HG03139 (cell line): Measurements from ENCODE around the gene NEU4.
"Not testable (repeated sequence)": the region's sequence is repeated elsewhere in the genome, so short reads cannot be mapped to it uniquely, and the experiment has no call there.

ENCODE experiments used
- ATAC-seq: cut with Tn5 transposase; IDR thresholded peaks from one replicate; pipeline ENCODE4 v1.9.1; 2021; ENCODE audit not compliant: unreplicated experiment

The NEU4 gene, protein sequence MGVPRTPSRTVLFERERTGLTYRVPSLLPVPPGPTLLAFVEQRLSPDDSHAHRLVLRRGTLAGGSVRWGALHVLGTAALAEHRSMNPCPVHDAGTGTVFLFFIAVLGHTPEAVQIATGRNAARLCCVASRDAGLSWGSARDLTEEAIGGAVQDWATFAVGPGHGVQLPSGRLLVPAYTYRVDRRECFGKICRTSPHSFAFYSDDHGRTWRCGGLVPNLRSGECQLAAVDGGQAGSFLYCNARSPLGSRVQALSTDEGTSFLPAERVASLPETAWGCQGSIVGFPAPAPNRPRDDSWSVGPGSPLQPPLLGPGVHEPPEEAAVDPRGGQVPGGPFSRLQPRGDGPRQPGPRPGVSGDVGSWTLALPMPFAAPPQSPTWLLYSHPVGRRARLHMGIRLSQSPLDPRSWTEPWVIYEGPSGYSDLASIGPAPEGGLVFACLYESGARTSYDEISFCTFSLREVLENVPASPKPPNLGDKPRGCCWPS

DNA sequence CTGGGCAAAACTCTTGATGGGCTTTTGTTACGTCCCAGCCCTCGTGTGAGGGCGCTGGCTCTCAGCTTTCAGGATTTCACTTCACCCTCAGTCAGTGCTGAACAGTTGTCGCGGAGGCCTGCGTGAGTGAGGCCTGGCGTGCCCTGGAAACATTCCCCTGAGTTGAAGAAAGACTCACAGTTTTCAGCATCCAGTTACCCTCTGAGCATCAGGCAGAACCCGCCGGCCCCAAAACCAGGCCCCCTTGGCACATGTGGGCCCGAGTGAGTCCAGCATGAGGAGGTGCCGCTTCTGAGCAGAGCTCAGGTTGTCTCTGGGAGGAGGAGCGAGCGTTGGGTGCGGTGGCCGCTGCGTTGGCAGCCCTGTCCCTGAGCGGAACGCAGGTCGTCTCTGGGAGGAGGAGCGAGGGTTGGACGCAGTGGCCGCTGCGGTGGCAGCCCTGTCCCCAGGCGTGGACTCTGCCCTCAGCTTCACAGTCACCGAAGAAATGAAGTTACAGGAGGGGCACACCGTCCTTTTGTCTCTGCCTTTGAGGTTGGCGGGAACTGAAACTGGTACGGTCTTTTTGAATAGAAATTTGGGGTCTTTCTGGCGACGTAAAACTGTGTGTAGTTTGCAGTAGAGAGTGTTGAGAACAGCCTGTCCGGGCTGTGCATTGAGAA is at the start of gene NEU4:
Gene NEU4 (plus strand): TSS at position 473 of the 662 bp plus-strand sequence. CDS start 5,292 bp downstream, outside the sequence.
- no peak for ATAC-seq

DNA sequence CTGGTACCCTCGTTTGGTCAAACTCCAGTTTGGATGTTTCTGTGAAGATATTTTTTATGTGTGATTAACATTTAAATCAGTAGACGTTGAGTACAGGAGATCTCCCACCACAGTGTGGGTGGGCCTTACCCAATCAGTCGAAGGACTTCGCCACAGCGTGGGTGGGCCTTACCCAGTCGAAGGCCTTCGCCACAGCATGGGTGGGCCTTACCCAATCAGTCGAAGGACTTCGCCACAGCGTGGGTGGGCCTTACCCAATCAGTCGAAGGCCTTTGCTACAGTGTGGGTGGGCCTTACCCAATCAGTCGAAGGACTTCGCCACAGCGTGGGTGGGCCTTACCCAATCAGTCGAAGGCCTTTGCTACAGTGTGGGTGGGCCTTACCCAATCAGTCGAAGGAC is 49.1 kb upstream of the NEU4 start:
- ATAC-seq = not testable (repeated sequence)

DNA sequence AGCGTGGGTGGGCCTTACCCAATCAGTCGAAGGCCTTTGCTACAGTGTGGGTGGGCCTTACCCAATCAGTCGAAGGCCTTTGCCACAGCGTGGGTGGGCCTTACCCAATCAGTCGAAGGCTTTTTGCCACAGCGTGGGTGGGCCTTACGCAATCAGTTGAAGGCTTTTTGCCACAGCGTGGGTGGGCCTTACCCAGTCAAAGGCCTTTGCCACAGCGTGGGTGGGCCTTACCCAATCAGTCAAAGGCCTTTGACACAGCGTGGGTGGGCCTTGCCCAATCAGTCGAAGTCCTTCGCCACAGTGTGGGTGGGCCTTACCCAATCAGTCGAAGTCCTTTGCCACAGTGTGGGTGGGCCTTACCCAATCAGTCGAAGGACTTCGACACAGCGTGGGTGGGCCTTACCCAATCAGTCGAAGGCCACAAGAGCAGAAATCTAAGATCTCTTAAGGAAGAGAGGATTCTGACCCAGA is 48.7 kb upstream of the NEU4 start:
- ATAC-seq = no peak

DNA sequence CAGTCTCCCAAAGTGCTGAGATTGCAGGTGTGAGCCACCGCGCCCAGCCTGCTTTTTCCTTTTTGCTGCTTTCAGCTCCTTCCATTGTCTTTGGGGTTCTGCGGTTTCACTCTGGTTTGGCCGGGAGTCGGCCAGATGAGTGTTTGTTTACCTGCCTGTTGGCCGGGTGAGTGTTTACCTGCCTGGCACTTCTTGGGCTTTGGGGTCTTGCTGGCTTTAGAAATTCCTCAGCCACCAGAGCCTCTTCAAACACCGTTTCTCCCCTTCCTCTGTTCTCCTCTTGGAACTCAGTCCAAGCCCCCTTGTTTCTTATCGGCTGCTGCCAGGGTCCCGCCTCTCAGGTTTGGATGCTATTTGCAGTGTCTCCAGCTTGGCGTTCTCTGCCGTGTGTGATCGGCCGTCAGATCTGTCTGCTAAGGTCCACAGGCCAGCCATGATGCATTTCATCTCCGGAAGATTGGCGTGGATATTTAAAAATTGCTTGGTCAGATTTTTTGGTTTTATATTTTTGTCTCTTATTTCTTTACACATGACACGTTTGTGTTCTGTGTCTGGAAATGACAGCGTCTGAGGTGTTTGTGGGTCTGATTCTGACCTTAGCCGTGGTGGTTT is 46.6 kb upstream of the NEU4 start:
- no peak for ATAC-seq

DNA sequence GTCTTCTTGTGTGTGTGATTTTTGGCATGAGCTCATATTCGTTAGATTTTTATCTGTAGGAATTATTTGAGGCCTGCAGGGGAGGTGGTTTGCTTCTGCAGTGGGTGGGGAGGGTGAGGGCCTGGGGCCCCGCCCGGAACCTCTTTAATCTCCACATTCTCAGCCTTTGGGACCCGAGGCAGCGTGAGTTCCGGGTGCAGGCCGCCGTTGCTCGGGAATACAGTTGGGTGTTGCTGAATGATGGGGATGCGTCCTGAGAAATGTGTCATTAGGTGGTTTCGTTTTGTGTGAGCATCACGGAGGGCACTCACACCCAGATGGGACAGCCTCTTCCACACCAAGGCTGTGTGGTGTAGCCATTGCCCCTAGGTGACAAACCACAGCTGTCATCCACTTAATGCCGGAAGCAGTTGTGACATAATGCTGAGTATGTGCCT is 46.0 kb upstream of the NEU4 start:
- no peak for ATAC-seq

DNA sequence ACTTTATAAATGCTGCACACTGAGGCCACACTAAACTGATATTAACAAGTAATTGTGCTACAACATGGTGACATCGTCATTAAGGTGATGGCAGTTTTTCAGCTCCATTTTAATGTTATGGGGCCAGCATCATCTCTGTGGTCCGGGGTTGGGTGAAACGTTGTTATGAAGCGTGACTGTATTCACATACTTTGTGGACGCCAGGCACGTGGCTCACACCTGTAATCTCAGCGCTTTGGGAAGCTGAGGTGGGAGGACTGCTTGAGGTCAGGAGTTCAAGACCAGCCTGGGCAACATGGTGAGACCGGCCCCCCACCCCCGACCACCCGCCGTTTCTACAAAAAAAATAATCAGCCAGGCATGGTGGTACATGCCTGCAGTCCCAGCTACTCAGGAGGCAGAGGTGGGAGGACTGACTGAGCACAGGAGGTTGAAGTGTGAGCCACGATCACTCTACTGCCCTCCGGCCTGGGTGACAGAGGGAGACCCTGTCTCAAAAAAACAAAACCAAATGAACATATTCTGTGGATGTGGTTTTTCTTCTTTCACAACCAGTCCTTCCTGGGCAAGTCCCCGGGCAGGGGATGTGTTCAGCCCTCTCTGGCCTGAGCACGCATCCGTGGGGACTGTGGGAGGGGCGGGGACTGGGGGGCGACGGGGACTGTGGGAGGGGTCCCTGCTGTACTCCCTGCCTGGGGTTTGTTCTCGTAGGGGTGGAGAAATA is 45.3 kb upstream of the NEU4 start:
- no peak for ATAC-seq

DNA sequence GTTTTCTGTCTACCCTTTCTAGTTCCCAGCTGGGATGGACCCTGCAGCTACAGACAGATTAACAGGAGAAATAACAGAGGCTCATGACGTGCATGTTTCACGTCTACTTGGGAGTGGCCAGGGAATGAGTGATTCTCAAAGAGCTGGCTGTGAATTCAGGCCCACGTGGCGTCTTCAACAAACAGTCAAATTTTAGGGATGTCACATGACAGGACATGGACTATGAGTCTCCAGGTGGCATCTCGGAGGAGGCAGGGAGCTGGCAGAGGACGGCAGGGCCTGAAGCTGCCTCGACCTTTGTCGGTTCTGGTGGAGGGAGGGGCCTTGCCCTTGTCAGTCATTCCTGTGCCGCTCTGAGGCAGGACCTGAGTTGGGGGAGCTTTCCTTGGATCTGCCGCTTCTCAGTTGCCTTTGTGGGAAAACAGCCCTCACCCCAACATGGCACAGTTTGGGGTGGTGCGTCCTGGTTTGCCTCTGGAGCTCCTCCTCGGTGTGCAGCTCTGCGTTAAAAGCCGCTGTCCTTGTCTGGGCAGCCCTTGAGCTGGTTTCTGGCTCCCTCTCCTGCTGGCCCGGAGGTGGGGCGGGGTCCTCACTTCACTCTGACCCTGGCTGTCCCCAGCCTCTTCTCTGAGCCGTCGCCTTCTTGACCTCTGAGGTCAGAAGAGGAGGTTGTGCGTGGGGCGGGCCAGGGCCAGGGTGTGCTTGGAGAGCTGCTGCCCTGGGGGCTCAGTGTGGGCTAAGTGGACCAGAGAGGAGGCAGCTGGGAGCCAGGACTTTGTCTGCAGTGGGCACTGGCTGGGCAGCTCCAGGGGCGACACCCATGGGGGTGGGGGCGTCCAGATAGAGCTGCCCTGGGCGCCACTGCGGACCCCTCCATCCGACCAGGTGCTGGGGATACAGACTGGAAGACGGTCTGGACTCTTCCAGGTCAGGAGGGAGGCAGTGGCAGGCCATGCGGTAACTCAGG is 44.4 kb upstream of the NEU4 start:
- no peak for ATAC-seq

DNA sequence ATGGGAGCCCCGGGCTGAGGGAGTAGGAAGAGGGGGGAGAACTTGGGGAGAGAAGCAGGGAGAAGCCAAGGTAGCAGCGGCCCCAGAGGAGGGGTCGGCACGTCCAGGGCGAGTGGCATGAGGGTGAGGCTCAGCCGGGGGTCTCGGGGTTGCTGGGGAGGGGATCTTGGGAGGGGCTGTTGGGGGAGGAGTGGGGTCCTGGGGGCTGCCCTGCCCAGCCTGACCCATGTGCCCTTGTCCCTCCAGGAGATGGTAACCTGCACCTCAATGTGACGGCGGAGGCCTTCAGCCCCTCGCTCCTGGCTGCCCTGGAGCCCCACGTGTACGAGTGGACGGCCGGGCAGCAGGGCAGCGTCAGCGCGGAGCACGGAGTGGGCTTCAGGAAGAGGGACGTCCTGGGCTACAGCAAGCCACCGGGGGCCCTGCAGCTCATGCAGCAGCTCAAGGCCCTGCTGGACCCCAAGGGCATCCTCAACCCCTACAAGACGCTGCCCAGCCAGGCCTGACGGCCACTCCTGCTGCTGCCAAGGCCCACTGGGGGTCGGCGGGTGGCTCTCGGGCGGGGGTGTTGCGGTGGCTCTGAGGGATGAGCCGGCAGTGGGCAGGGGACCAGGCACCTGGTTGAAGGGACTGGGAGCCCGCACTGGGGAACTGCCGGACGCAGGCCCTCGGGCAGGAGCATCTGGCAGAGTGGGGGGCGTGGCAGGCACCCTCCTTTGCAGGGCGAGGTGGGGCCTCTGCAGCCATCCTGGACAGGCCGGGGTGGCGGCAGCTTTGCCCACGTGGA is 41.3 kb upstream of the NEU4 start:
- ATAC-seq = no peak

DNA sequence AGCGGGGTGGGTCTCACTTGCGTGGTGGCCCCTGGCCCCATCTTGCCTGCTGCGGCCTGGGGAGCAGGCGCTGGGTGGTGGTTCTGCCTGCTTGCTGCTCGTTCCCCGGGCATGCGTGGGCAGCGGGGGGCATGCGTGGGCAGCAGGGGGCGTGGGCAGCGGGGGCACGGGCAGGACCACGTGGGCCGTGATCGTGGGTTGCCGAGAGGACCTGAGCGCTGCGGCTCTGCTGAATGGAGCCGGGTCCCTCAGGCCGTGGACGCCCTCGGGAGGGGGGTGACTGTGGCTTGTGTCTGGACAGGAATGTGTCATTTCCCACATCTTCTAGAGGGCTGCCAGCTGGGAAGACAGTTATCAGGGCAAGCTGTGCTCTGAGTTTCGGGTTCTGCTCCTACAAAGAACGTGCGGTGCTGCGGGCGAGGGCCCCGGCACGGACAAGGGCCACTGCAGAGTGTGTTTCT is 40.7 kb upstream of the NEU4 start:
- ATAC-seq = no peak

DNA sequence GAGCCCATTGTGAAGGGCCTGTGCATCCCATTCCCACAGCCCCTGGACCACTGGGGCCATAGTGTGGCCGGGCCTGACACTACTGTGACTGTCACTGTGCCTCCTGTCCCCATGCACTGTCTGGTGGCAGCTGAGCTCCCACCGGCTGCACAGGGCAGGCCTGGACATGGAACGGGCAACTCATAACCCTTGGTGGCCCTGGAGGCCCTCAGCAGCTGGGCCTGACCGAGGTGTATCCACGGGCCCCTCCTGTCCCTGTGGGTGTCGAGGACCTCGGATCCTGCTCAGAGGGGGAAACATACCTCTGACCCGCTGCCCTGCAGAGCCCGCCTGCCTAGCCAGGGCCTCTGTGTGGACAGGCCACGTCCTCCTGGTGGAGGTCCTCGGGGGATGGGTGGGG is 40.1 kb upstream of the NEU4 start:
- no peak for ATAC-seq

DNA sequence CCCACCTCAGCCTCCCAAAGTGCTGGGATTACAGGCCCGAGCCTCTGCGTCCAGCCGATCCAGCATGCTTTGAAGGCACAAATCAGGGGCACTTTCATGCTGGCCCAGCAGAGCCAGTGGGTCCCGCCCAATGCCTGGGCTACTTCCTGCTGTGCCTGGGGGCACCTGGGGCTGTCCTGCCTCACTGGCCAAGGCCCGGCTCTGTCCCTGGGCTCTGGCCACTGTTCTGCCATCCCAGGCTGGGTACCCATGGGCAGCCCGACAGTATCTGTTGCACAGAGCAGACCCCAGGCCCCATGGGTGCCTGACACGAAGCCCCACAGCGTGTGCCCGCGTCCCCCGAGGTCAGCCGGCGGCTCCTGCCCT is 39.2 kb upstream of the NEU4 start:
- no peak for ATAC-seq

DNA sequence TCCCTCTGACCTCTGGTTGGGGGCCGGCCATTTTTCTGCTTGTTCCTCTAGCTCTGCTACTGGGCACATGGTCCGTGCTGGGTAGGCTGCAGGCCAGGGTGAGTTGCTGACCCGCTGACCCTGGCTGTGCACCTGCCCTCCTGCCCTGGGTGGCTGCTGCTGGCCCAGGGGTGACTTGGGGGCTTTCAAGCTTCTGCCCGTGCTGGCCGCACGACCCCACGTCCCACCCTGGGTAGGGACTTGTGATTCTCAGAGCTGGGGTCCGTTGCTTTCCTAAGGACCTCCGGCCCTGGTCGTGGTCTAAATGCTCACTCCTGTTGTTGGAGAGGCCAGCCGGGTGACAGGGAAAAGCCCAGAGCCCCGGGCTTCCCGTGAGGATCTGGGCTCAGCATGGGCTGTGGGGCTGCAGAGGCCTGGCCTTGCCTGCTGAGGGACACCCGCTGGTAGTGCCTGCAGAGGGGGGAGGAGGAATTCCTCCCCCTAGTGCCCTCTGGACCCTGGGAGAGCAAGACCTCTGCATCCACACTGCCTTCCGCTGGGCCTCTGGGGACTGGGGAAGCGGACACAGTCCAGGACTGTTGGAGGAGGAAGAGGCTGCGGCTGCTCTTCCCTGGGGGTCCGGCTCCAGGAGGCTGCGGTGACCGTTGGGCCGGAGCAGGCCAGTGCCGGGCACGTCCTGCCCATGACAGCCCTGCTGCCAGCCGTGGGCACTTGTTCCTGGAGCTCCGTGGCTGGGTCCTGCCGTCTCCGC is 38.6 kb upstream of the NEU4 start:
- ATAC-seq = no peak

DNA sequence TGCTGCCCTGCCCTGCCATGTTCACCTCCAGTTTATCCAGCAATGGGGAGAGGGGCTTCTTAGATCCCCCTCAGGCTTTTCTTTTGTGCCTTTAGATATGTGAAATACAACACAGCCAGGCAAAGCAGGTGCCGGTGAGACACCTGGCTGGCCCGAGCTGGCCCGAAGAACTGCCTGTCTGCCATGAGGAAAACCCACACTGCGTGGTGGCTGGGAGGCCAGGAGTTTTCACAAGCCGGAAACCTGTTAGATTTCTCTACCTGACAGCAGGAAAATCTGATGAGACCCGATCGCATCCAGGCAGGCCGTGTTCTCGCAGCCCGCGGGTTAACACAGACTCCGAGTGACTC is 38.1 kb upstream of the NEU4 start:
- ATAC-seq = no peak

DNA sequence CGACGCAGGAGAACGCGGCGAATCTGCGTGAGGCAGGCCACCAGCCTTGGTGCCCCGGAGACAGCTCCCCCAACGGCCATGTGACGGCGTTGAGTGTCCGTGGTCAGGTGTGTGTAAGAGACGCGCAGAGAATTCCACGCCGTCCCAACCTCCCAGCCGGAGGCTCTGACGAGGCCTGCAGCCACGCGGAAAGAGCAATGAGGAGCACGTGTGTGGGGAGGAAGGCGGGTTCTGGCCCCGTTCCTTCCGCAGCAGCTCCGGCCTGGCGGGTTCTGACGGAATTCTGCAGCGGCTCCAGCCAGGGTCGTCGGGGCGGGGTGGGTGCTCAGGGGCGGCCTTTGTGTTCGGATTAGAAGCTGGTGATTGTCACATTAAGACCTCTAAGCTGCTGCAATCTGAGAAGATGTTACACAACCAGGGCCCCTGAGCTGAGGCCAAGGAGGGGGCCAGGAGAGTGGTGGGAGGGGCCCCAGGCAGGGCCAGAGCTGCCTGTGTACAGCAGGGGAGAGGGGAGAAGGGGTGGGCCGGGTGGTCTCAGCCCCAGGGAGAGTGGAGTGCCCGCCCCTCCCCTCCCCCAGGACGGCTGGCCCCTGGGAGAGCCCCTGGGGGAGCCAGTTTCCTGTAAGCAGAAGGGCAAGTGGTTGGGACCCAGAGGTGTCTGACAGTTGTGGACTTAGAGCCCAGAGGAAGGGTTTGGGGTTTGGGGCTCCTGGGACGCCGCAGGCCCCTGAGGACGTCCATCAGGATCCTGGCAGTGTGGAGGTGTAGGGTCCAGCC is 37.5 kb upstream of the NEU4 start:
- no peak for ATAC-seq

DNA sequence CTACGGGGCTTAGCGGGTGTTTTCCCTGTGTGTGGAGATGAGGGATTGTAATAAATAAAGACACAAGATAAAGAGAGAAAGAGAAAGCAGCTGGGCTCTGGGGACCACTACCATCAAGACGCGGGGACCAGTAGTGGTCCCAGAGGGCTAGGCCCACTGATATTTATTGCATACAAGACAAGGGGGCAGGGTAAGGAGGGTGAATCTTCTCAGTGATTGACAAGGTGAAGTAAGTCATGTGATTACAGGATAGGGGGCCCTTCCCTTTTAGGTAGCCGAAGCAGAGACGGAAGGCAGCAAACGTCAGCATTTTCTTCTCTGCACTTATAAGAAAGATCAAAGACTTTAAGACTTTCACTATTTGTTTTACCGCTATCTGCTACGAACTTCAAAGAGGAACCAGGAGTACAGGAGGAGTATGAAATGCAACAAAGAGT is 36.9 kb upstream of the NEU4 start:
- ATAC-seq = no peak

DNA sequence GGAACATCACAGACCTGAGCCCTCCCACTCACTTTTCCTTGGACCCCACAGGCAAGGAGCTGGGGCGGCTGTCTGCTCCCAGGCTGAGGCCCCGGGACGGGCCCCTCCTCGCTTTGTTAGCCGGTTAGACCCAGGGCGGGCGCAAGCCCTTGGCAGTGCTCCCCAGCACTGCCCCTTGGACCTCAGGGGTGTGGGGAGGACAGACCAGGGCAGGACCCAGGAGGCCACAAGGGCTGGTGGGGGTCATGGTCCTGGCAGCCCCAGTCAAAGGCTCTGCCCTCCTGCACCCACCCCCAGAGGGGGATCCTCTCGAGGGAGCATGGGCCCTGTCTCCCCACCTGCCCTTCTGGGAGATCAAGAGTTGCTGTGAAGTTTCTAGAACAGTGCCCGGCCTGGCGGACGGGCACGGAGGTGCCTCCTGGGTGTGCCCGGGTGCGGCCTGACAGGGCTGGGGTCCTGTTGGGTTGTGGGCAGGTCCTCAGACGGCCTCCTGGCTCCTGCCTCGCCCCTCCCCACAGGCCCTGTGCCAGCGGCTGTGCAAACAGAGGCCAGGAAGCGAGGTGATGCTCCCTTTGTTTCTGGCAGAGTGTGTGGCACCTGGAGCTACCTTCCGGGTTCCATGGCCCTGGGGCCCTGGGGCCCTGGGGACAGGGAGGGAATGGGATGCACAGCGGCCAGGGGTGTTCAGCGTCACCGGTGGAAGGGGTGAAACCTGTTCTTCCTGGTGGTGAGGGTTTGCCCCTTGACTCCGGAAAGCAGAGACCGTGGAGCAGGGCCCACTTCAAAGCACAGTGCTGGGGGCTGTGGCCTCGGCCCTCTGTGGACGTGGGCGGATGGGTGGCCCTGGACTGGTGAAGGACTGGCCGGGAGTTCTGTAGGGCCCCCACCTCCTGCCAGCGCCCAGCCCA is 35.2 kb upstream of the NEU4 start:
- no peak for ATAC-seq
